H9 (cell line): ENCODE results near the gene ACOT11. TPM values are rescaled to one million over a fixed set of nuclear protein-coding genes. Genes with fewer than 3 reads are reported as not detected.

Experiments used
- DNase-seq: peaks from one replicate; pipeline ENCODE4 v3.0.0-alpha.2; 2017
- H2AFZ ChIP-seq: one replicate; pipeline ENCODE4 v1.6.1; 2013; ENCODE audit warnings: mild to moderate bottlenecking, low read length, control low read depth, moderate library complexity
- H2AK5ac ChIP-seq: 2 replicates; pipeline ENCODE4 v1.6.1; 2013; ENCODE audit warnings: low read length, control low read depth, mixed read lengths; ENCODE audit not compliant: insufficient read length
- H2BK120ac ChIP-seq: one replicate; pipeline ENCODE4 v1.6.1; 2013; ENCODE audit warnings: low read depth, mild to moderate bottlenecking, low read length, control low read depth, inconsistent platforms; ENCODE audit not compliant: poor library complexity, severe bottlenecking
- H2BK12ac ChIP-seq: 2 replicates; pipeline ENCODE4 v1.6.1; 2013; ENCODE audit warnings: low read length, control low read depth, mixed read lengths, low read depth; ENCODE audit not compliant: insufficient read length
- H2BK15ac ChIP-seq: 2 replicates; pipeline ENCODE4 v1.6.1; 2013; ENCODE audit warnings: low read depth, low read length, control low read depth
- H2BK20ac ChIP-seq: one replicate; pipeline ENCODE4 v1.6.1; 2013; ENCODE audit warnings: low read depth, mild to moderate bottlenecking, low read length, control low read depth, inconsistent platforms; ENCODE audit not compliant: poor library complexity, severe bottlenecking
- H2BK5ac ChIP-seq: 2 replicates; pipeline ENCODE4 v1.6.1; 2013; ENCODE audit warnings: low read length, control low read depth, mixed read lengths; ENCODE audit not compliant: insufficient read length
- H3K14ac ChIP-seq: 2 replicates; pipeline ENCODE4 v1.6.1; 2013; ENCODE audit warnings: low read length, control low read depth; ENCODE audit not compliant: insufficient read depth
- H3K18ac ChIP-seq: 2 replicates; pipeline ENCODE4 v1.6.1; 2013; ENCODE audit warnings: low read depth, mild to moderate bottlenecking, mixed read lengths, low read length, control low read depth; ENCODE audit not compliant: insufficient read length
- H3K23ac ChIP-seq: 2 replicates; pipeline ENCODE4 v1.6.1; 2013; ENCODE audit warnings: low read length, control low read depth, mixed read lengths, low read depth; ENCODE audit not compliant: insufficient read length
- H3K23me2 ChIP-seq: 2 replicates; pipeline ENCODE4 v1.6.1; 2013; ENCODE audit warnings: low read depth, mild to moderate bottlenecking, mixed read lengths, low read length, control low read depth; ENCODE audit not compliant: insufficient read length, poor library complexity, severe bottlenecking
- H3K27ac ChIP-seq: 2 replicates; pipeline ENCODE4 v1.5.1; 2013; ENCODE audit warnings: low read length, control low read depth, mixed read lengths, low read depth; ENCODE audit not compliant: insufficient read length
- H3K27me3 ChIP-seq: 2 replicates; pipeline ENCODE4 v1.6.1; 2013; ENCODE audit warnings: low read length, control low read depth, inconsistent platforms; ENCODE audit not compliant: insufficient read depth
- H3K4ac ChIP-seq: 2 replicates; pipeline ENCODE4 v1.6.1; 2013; ENCODE audit warnings: low read depth, mild to moderate bottlenecking, control low read depth, inconsistent platforms, low read length, moderate library complexity
- H3K4me1 ChIP-seq: 2 replicates; pipeline ENCODE4 v1.6.1; 2013; ENCODE audit warnings: low read length, control low read depth, inconsistent platforms; ENCODE audit not compliant: insufficient read depth
- H3K4me2 ChIP-seq: 2 replicates; pipeline ENCODE4 v1.6.1; 2013; ENCODE audit warnings: low read length, control low read depth, mixed read lengths; ENCODE audit not compliant: insufficient read length, insufficient read depth
- H3K56ac ChIP-seq: 2 replicates; pipeline ENCODE4 v1.6.1; 2013; ENCODE audit warnings: low read depth, mild to moderate bottlenecking, mixed read lengths, low read length, control low read depth; ENCODE audit not compliant: insufficient read length
- H3K79me1 ChIP-seq: 2 replicates; pipeline ENCODE4 v1.6.1; 2013; ENCODE audit warnings: low read depth, mild to moderate bottlenecking, moderate library complexity, low read length, control low read depth, inconsistent platforms; ENCODE audit not compliant: insufficient read depth, poor library complexity, severe bottlenecking
- H3K79me2 ChIP-seq: 2 replicates; pipeline ENCODE4 v1.6.1; 2013; ENCODE audit warnings: low read length, control low read depth, inconsistent platforms; ENCODE audit not compliant: insufficient read depth
- H3K9ac ChIP-seq: 2 replicates; pipeline ENCODE4 v1.6.1; 2013; ENCODE audit warnings: low read length, control low read depth, mixed read lengths; ENCODE audit not compliant: insufficient read length; ENCODE audit errors: extremely low read depth
- H3K9me3 ChIP-seq: one replicate; pipeline ENCODE4 v1.6.1; 2013; ENCODE audit warnings: low read depth, low read length, inconsistent platforms; ENCODE audit not compliant: control insufficient read depth
- H3T11ph ChIP-seq: one replicate; pipeline ENCODE4 v1.6.1; 2013; ENCODE audit warnings: mild to moderate bottlenecking, low read length, control low read depth, inconsistent platforms
- H4K20me1 ChIP-seq: one replicate; pipeline ENCODE4 v1.6.1; 2013; ENCODE audit not compliant: control insufficient read depth, insufficient read length, insufficient read depth
- H4K5ac ChIP-seq: 2 replicates; pipeline ENCODE4 v1.6.1; 2013; ENCODE audit warnings: low read depth, mild to moderate bottlenecking, mixed read lengths, low read length, control low read depth; ENCODE audit not compliant: insufficient read length
- H4K8ac ChIP-seq: replicated peaks from 2 replicates; pipeline ENCODE4 v1.6.1; 2013; ENCODE audit warnings: low read length, control low read depth, mixed read lengths, low read depth; ENCODE audit not compliant: insufficient read length
- H4K91ac ChIP-seq: 2 replicates; pipeline ENCODE4 v1.6.1; 2013; ENCODE audit warnings: low read depth, mild to moderate bottlenecking, moderate library complexity, mixed read lengths, low read length, control low read depth; ENCODE audit not compliant: insufficient read length
- H3K27ac Mint-ChIP-seq, 3 experiments: 2 replicates in 2 of 3; 3 replicates in 1 of 3; pipeline ENCODE4 v1.8.0; 2020 to 2021; ENCODE audit warnings: mixed read lengths in 3 of 3, mild to moderate bottlenecking in 1 of 3, moderate library complexity in 1 of 3
- H3K27me3 Mint-ChIP-seq: 2 replicates; pipeline ENCODE4 v1.8.0; 2021; ENCODE audit warnings: low read depth, mild to moderate bottlenecking, moderate library complexity, mixed read lengths
- H3K36me3 Mint-ChIP-seq, 3 experiments: 2 replicates in 2 of 3; 3 replicates in 1 of 3; pipeline ENCODE4 v1.8.0; 2020 to 2021; ENCODE audit warnings: low read depth in 3 of 3, mixed read lengths in 3 of 3; ENCODE audit not compliant: insufficient read depth in 1 of 3
- H3K4me1 Mint-ChIP-seq, 2 experiments: 2 replicates each; pipeline ENCODE4 v1.8.0; 2020; ENCODE audit warnings: mixed read lengths in 2 of 2
- H3K4me3 Mint-ChIP-seq, 2 experiments: 2 replicates in 1 of 2; 3 replicates in 1 of 2; pipeline ENCODE4 v1.8.0; 2020 to 2021; ENCODE audit warnings: mild to moderate bottlenecking in 2 of 2, mixed read lengths in 2 of 2, moderate library complexity in 1 of 2
- H3K9me3 Mint-ChIP-seq, 2 experiments: 2 replicates in 1 of 2; 3 replicates in 1 of 2; pipeline ENCODE4 v1.8.0; 2020; ENCODE audit warnings: mild to moderate bottlenecking in 2 of 2, mixed read lengths in 2 of 2, moderate library complexity in 1 of 2
- WGBS: extraction: QIAGEN DNeasy Blood & Tissue Kit; methylation state at CpG from one replicate; pipeline ENCODE4 v1.1.7; 2013; ENCODE audit warnings: missing lambda C conversion rate, low lambda C conversion rate, mixed read lengths; ENCODE audit not compliant: insufficient read length; ENCODE audit errors: extremely low coverage; 5-methylcytosine and 5-hydroxymethylcytosine counted together
- total RNA-seq: library from RNA; stranded (reverse); gene quantifications from 2 replicates; pipeline ENCODE4 v1.2.1, GENCODE V29; 2021
- TF ChIP-seq, protein P1 (sequence below): fragments of 200-600 bp; sonication (generic); conservative IDR thresholded peaks from 3 replicates; pipeline ENCODE4 v1.8.0; 2021; ENCODE audit warnings: antibody characterized with exemption, mild to moderate bottlenecking

The ACOT11 gene
- total RNA-seq, 1 experiment from 2014 or later, result 4.0 TPM

DNA sequence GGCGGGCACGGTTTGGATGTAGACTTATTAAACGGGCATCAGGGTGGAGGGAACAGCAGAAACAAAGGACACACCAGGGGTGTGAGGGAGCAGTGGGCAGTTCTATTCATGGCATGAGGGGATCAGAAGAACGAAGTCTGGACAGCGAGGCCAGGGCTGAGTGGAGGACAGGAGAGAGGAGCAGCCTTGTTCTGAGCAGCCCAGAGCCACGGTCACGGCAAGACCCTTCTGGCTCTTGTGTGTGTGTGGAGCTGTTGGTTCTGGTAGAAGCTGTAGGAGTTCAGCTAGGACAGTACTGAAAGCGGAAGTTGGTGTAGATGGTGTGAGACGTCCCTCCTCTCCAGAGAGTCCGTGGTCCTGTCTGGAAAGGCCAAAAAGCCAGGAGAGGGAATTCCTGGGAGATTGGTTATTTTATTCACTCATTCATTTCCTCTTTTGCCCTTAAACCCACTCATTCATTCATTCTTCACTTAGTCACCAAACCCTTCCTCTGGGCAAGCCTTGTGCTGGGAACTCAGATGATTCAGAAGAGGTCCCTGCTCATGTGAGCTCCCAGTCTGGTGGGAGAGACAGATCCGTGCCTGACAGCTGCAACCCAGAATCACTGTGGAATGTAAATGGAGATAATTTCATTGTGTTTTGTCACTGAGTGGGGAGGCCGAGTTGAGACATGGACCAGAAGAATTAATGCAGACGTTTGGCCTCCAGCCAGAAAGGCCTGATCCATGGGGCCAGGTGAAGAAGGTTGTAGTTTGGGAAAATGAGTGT, 4.1 kb upstream of the ACOT11 start:
- Histone ChIP-seq H2BK12ac (no peak overlapping the region), H3K4ac (no peak overlapping the region), H3K79me1 (no peaks in the 10 kb centered on the region), H3K23ac (no peak overlapping the region), H2BK5ac (no peak overlapping the region), H3K79me2 (no peaks in the 10 kb centered on the region), H2BK20ac (no peak overlapping the region), H3K27ac (no peak overlapping the region), H3K4me1 (no peaks in the 10 kb centered on the region), H3K14ac (no peak overlapping the region), H3K9me3 (no peaks in the 10 kb centered on the region), H3K23me2 (peaks cover 7% of the 10 kb centered on the region), H3K9ac (no peak overlapping the region), H4K5ac (no peak overlapping the region), H4K20me1 (no peaks in the 10 kb centered on the region), H2BK15ac (no peak overlapping the region), H3T11ph (no peak overlapping the region), H3K4me2 (no peak overlapping the region), H2AFZ (no peak overlapping the region), H2AK5ac (no peak overlapping the region), H3K56ac (no peak overlapping the region), H4K8ac (no peak overlapping the region), H3K18ac (no peak overlapping the region), H2BK120ac (no peak overlapping the region), H4K91ac (no peak overlapping the region), H3K27me3 (no peaks in the 10 kb centered on the region; the same call in 1 of the 2 replicates)
- Mint-ChIP-seq H3K4me1 (peaks cover 32 to 34% of the 10 kb centered on the region in 2 experiments), H3K4me3 (no peak overlapping the region; a peak in 1 of 5 replicates), H3K27ac (no peak overlapping the region; a peak in 1 of 7 replicates), H3K27me3 (peaks cover 6% of the 10 kb centered on the region), H3K36me3 (no peaks in the 10 kb centered on the region), H3K9me3 (peaks cover 0 to 3% of the 10 kb centered on the region in 2 experiments; a peak in 1 of 5 replicates)
- no peak for DNase-seq
- TF ChIP-seq, protein P1, sequence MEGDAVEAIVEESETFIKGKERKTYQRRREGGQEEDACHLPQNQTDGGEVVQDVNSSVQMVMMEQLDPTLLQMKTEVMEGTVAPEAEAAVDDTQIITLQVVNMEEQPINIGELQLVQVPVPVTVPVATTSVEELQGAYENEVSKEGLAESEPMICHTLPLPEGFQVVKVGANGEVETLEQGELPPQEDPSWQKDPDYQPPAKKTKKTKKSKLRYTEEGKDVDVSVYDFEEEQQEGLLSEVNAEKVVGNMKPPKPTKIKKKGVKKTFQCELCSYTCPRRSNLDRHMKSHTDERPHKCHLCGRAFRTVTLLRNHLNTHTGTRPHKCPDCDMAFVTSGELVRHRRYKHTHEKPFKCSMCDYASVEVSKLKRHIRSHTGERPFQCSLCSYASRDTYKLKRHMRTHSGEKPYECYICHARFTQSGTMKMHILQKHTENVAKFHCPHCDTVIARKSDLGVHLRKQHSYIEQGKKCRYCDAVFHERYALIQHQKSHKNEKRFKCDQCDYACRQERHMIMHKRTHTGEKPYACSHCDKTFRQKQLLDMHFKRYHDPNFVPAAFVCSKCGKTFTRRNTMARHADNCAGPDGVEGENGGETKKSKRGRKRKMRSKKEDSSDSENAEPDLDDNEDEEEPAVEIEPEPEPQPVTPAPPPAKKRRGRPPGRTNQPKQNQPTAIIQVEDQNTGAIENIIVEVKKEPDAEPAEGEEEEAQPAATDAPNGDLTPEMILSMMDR, result no peak
- no CpG with 5 or more reads among the region's 13 CpGs for WGBS
